Stimulated activated CD4-positive, alpha-beta T cell treated with anti-CD3 and anti-CD28 coated beads, Interleukin-15, amount 100 ng/mL, for 1 hour (primary cell): ENCODE measurements around the gene DNMBP.
"Not testable (repeated sequence)": the region's sequence is repeated elsewhere in the genome, so short reads cannot be mapped to it uniquely, and the experiment has no call there.

Experiments used
- DNase-seq, 2 donors: peaks; one replicate each; pipeline ENCODE4 v3.0.0-alpha.2; 2020; ENCODE audit warnings: low read depth in 1 of 2, low spot score in 1 of 2

DNMBP gene

GRCh38 chr10:99985637-99986036 is 24.1 kb downstream of the DNMBP start:
- not testable (repeated sequence) for DNase-seq

GRCh38 chr10:99984211-99985034 is 25.3 kb downstream of the DNMBP start:
- DNase-seq = no peak

- DNase-seq = no peak
Observed at GRCh38 chr10:99983280-99983988, 26.3 kb downstream of the DNMBP start.

GRCh38 chr10:99982728-99983127 is 27.0 kb downstream of the DNMBP start:
- no peak for DNase-seq

GRCh38 chr10:99981581-99982199 is 28.1 kb downstream of the DNMBP start:
- no peak for DNase-seq

GRCh38 chr10:99979066-99979685 is 30.6 kb downstream of the DNMBP start:
- DNase-seq = no peak

- no peak for DNase-seq
Observed at GRCh38 chr10:99977916-99978315, 31.8 kb downstream of the DNMBP start.

- no peak for DNase-seq
Observed at GRCh38 chr10:99976886-99977665, 32.7 kb downstream of the DNMBP start.

- DNase-seq = no peak
Observed at GRCh38 chr10:99975942-99976809, 33.6 kb downstream of the DNMBP start.

GRCh38 chr10:99975106-99975829 is 34.5 kb downstream of the DNMBP start:
- no peak for DNase-seq

- no peak for DNase-seq
Observed at GRCh38 chr10:99973190-99973589, 36.6 kb downstream of the DNMBP start.

- DNase-seq = no peak
Observed at GRCh38 chr10:99967961-99968360, 41.8 kb downstream of the DNMBP start.

GRCh38 chr10:99966306-99966705 is 43.4 kb downstream of the DNMBP start:
- no peak for DNase-seq

- no peak for DNase-seq
Observed at GRCh38 chr10:99965700-99966099, 44.0 kb downstream of the DNMBP start.

GRCh38 chr10:99964791-99965190 is 45.0 kb downstream of the DNMBP start:
- no peak for DNase-seq

- DNase-seq = not testable (repeated sequence)
Observed at GRCh38 chr10:99963467-99964165, 46.1 kb downstream of the DNMBP start.

GRCh38 chr10:99958806-99959205 is 50.9 kb downstream of the DNMBP start:
- DNase-seq = no peak

- DNase-seq = no peak
Observed at GRCh38 chr10:99958302-99958701, 51.4 kb downstream of the DNMBP start.

- DNase-seq = not testable (repeated sequence)
Observed at GRCh38 chr10:99953510-99953909, 56.2 kb downstream of the DNMBP start.
